Measurements from ENCODE around the gene NR3C2.

DNA sequence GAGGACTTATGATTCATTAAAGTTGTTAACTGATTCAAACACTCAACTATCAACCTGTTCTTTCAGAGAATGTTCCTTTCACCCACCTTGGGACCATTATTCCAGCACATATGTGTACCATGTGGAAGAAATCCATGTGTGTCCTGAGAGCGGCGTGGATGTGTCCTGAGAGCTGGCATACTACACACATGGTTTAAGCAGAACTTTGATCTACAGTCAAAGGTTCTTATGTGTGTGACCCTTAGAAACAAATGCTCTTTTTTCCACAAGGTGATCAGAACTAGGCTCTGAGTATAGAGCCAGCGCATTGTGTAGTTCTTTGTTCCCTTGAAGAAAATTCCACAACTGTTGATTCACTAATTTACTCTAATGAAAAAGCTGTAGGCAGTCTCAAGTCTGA lies 332.0 kb downstream of the NR3C2 start:
- TF ChIP-seq TAF1 (IDR thresholded peaks at IDR 0.05; ENCODE audit: low read depth, low read length): no peak
- no peak for TF ChIP-seq POLR2AphosphoS5 (IDR thresholded peaks at IDR 0.05; ENCODE audit: low read depth, low read length)
- no peak for TF ChIP-seq POLR2A (IDR thresholded peaks at IDR 0.05; ENCODE audit: low read depth, low read length)
- TF ChIP-seq SPI1 (IDR thresholded peaks at IDR 0.05; ENCODE audit: low read depth, low read length): no peak
- TF ChIP-seq POU2F2 (IDR thresholded peaks at IDR 0.05; ENCODE audit: low read depth, low read length): no peak
- TF ChIP-seq PAX5 (IDR thresholded peaks at IDR 0.05; ENCODE audit: insufficient read depth, low read length, severe bottlenecking): no peak
